B cell (primary cell): ENCODE results near the gene PRMT5.

Experiments used
- EZH2 ChIP-seq: IDR thresholded peaks from 2 replicates; pipeline ENCODE4 v1.6.1; 2012; ENCODE audit warnings: borderline replicate concordance, low read depth, mild to moderate bottlenecking, moderate library complexity, low read length; ENCODE audit not compliant: insufficient read depth, poor library complexity, severe bottlenecking
- TF ChIP-seq, protein P1 (sequence below): fragments of 200-600 bp; IDR thresholded peaks from one replicate; pipeline ENCODE4 v1.8.0; 2022; ENCODE audit warnings: antibody characterized with exemption, mild to moderate bottlenecking

GRCh38 chr14:22978487-22978837 is 49.3 kb upstream of the PRMT5 start:
- TF ChIP-seq, protein P1, sequence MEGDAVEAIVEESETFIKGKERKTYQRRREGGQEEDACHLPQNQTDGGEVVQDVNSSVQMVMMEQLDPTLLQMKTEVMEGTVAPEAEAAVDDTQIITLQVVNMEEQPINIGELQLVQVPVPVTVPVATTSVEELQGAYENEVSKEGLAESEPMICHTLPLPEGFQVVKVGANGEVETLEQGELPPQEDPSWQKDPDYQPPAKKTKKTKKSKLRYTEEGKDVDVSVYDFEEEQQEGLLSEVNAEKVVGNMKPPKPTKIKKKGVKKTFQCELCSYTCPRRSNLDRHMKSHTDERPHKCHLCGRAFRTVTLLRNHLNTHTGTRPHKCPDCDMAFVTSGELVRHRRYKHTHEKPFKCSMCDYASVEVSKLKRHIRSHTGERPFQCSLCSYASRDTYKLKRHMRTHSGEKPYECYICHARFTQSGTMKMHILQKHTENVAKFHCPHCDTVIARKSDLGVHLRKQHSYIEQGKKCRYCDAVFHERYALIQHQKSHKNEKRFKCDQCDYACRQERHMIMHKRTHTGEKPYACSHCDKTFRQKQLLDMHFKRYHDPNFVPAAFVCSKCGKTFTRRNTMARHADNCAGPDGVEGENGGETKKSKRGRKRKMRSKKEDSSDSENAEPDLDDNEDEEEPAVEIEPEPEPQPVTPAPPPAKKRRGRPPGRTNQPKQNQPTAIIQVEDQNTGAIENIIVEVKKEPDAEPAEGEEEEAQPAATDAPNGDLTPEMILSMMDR: no peak
- TF ChIP-seq EZH2: no peak
